ENCODE measurements around the gene ATG16L1. TPM values are rescaled to one million over a fixed set of nuclear protein-coding genes. Genes with fewer than 3 reads are reported as not detected.

Gene ATG16L1
- total RNA-seq, 4 donors from 2014 or later = 20.8 to 36.1 (median 35.9) TPM

- no peak for ATAC-seq
- Histone ChIP-seq H3K4me1 (no peaks in the 10 kb centered on the region), H3K9me3 (no peaks in the 10 kb centered on the region), H3K4me3 (no peak overlapping the region), H3K27ac (no peak overlapping the region), H3K27me3 (no peaks in the 10 kb centered on the region), H3K36me3 (no peaks in the 10 kb centered on the region)
- in situ Hi-C loops (cut with MboI; ENCODE audit: low sequenced_read_pairs in 4 of 4) (no loop called here), intact Hi-C loops (cut with DNase I; ENCODE audit: low total_unique reads) (no loop called here)
- no peak for DNase-seq
- TF ChIP-seq POLR2A (IDR thresholded peaks at IDR 0.05) = no peak
Observed at GRCh38 chr2:233311241-233311926, 59.9 kb downstream of the ATG16L1 start.

- TF ChIP-seq, protein P1, sequence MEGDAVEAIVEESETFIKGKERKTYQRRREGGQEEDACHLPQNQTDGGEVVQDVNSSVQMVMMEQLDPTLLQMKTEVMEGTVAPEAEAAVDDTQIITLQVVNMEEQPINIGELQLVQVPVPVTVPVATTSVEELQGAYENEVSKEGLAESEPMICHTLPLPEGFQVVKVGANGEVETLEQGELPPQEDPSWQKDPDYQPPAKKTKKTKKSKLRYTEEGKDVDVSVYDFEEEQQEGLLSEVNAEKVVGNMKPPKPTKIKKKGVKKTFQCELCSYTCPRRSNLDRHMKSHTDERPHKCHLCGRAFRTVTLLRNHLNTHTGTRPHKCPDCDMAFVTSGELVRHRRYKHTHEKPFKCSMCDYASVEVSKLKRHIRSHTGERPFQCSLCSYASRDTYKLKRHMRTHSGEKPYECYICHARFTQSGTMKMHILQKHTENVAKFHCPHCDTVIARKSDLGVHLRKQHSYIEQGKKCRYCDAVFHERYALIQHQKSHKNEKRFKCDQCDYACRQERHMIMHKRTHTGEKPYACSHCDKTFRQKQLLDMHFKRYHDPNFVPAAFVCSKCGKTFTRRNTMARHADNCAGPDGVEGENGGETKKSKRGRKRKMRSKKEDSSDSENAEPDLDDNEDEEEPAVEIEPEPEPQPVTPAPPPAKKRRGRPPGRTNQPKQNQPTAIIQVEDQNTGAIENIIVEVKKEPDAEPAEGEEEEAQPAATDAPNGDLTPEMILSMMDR (IDR thresholded peaks at IDR 0.05 in 4 of 5, conservative IDR thresholded peaks at IDR 0.05 in 1 of 5) = no peak
- no peak for TF ChIP-seq POLR2A (IDR thresholded peaks at IDR 0.05)
- intact Hi-C loops (cut with DNase I; ENCODE audit: low total_unique reads) = no loop called here
- ATAC-seq = no peak
Observed at GRCh38 chr2:233312874-233313273, 61.4 kb downstream of the ATG16L1 start.

GRCh38 chr2:233314180-233314925, 62.9 kb downstream of the ATG16L1 start:
- Histone ChIP-seq H3K4me3 (no peak overlapping the region), H3K27ac (no peak overlapping the region), H3K27me3 (no peaks in the 10 kb centered on the region), H3K4me1 (no peaks in the 10 kb centered on the region), H3K9me3 (no peaks in the 10 kb centered on the region), H3K36me3 (no peaks in the 10 kb centered on the region)
- in situ Hi-C loops (cut with MboI; ENCODE audit: low sequenced_read_pairs in 4 of 4) = no loop called here
- no peak for DNase-seq
- intact Hi-C loops (cut with DNase I; ENCODE audit: low total_unique reads) = no loop called here
- ATAC-seq = no peak
- no peak for TF ChIP-seq POLR2A (IDR thresholded peaks at IDR 0.05)
- TF ChIP-seq, protein P1 (IDR thresholded peaks at IDR 0.05 in 4 of 5, conservative IDR thresholded peaks at IDR 0.05 in 1 of 5) = no peak

More at GRCh38 chr2:233312874-233313273, 61.4 kb downstream of the ATG16L1 start:
- Histone ChIP-seq H3K36me3 (no peaks in the 10 kb centered on the region), H3K9me3 (no peaks in the 10 kb centered on the region), H3K4me1 (no peaks in the 10 kb centered on the region), H3K27me3 (no peaks in the 10 kb centered on the region), H3K4me3 (no peak overlapping the region), H3K27ac (no peak overlapping the region)
- no peak for DNase-seq
- in situ Hi-C loops (cut with MboI; ENCODE audit: low sequenced_read_pairs in 4 of 4) = no loop called here

DNA sequence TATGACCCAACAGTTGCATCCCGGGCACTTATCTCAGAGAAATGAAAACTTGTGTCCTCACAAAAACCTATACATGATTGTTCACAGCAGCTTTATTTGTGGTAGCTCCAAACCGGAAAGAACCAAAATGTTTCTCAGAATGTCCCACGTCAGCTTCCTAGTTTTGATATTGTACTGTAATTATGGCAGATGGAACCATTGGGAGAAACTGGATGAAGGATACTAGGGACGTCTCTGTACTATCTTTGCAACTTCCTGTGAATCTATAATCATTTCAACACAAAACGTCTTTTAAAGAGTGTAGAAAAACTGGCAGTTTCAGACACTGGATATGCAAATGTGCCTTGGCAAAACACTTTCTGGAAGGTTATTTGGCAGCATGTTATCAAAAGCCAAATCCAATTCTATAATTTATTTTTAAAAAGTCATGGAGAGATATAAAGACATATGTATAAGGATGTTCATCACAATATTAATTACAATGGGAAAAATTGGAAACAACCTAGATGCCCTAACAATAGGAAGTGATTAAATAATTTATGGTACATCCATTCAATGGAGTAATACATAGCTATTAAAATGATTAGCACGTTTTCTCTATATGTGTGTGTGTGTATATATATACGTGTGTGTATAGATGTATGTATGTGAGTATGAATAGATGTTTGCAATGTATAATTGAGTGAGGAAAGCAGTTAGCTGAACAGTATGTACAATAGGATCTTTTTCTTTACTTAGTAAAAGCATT, 65.9 kb downstream of the ATG16L1 start:
- no peaks in the 10 kb centered on the region for H3K9me3 ChIP-seq
- ATAC-seq (no peak), DNase-seq (no peak)
- H3K36me3 ChIP-seq = no peaks in the 10 kb centered on the region
- H3K27ac ChIP-seq = no peak overlapping the region
- in situ Hi-C loops (cut with MboI; ENCODE audit: low sequenced_read_pairs in 4 of 4) = no loop called here
- no peak overlapping the region for H3K4me3 ChIP-seq
- TF ChIP-seq, protein P1 (IDR thresholded peaks at IDR 0.05 in 4 of 5, conservative IDR thresholded peaks at IDR 0.05 in 1 of 5) = no peak
- no peak for TF ChIP-seq POLR2A (IDR thresholded peaks at IDR 0.05)
- no peaks in the 10 kb centered on the region for H3K27me3 ChIP-seq
- intact Hi-C loops (cut with DNase I; ENCODE audit: low total_unique reads) = no loop called here
- no peaks in the 10 kb centered on the region for H3K4me1 ChIP-seq

- Histone ChIP-seq H3K27ac (no peak overlapping the region), H3K4me3 (no peak overlapping the region), H3K27me3 (no peaks in the 10 kb centered on the region)
Observed at GRCh38 chr2:233319256-233319655, 67.8 kb downstream of the ATG16L1 start.

More at GRCh38 chr2:233319256-233319655, 67.8 kb downstream of the ATG16L1 start:
- no peak for ATAC-seq
- H3K36me3 ChIP-seq = no peaks in the 10 kb centered on the region
- no peaks in the 10 kb centered on the region for H3K4me1 ChIP-seq
- DNase-seq = no peak
- intact Hi-C loops (cut with DNase I; ENCODE audit: low total_unique reads) (no loop called here), in situ Hi-C loops (cut with MboI; ENCODE audit: low sequenced_read_pairs in 4 of 4) (no loop called here)
- TF ChIP-seq POLR2A (IDR thresholded peaks at IDR 0.05) = no peak
- TF ChIP-seq, protein P1 (IDR thresholded peaks at IDR 0.05 in 4 of 5, conservative IDR thresholded peaks at IDR 0.05 in 1 of 5) = no peak
- H3K9me3 ChIP-seq = no peaks in the 10 kb centered on the region

All from gastrocnemius medialis (tissue), 4 donors.